ENCODE measurements around the gene SLAMF6. TPM values are rescaled to one million over a fixed set of nuclear protein-coding genes. Genes with fewer than 3 reads are reported as not detected.

The SLAMF6 gene
- total and polyA plus RNA-seq, 2 experiments from 2014 or later, result not detected

DNA sequence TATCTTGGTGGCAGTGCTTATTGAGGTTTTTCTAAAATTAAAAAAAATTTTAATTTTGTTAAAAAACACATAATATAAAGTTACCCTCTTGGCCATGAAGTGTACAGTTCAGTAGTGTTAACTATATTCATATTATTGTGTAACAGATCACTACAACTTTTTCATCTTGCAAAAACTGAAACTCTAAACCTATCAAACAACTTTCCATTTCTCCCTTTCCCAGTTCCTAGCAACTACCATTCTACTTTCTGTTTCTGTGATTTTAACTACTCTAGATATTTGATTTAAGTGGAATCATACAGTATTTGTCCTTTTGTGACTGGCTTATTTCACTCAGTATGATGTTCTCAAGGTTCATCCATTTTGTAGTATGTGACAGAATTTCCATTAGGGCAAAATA is 55.5 kb downstream of the SLAMF6 start:
- no peaks in the 10 kb centered on the region for H3K4me1 ChIP-seq (ENCODE audit: insufficient read depth)
- H3K4me3 ChIP-seq, result no peak overlapping the region
- no peaks in the 10 kb centered on the region for H3K9me3 ChIP-seq (ENCODE audit: low read depth)
- H3K4me2 ChIP-seq, result no peak overlapping the region
- H3K36me3 ChIP-seq (replicated peaks; ENCODE audit: insufficient read depth, low read depth), result no peaks in the 10 kb centered on the region
- no peaks in the 10 kb centered on the region for H3K9me2 ChIP-seq (replicated peaks; ENCODE audit: insufficient read depth)
- no peaks in the 10 kb centered on the region for H3K27me3 ChIP-seq
- no peaks in the 10 kb centered on the region for H3K79me2 ChIP-seq
- no peak overlapping the region for H3K27ac ChIP-seq
- TF ChIP-seq, protein P1, sequence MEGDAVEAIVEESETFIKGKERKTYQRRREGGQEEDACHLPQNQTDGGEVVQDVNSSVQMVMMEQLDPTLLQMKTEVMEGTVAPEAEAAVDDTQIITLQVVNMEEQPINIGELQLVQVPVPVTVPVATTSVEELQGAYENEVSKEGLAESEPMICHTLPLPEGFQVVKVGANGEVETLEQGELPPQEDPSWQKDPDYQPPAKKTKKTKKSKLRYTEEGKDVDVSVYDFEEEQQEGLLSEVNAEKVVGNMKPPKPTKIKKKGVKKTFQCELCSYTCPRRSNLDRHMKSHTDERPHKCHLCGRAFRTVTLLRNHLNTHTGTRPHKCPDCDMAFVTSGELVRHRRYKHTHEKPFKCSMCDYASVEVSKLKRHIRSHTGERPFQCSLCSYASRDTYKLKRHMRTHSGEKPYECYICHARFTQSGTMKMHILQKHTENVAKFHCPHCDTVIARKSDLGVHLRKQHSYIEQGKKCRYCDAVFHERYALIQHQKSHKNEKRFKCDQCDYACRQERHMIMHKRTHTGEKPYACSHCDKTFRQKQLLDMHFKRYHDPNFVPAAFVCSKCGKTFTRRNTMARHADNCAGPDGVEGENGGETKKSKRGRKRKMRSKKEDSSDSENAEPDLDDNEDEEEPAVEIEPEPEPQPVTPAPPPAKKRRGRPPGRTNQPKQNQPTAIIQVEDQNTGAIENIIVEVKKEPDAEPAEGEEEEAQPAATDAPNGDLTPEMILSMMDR (IDR thresholded peaks at IDR 0.05; ENCODE audit: poor library complexity), result no peak
- no peak for TF ChIP-seq EZH2 (IDR thresholded peaks at IDR 0.05; ENCODE audit: borderline replicate concordance)
- TF ChIP-seq EZH2phosphoT487 (IDR thresholded peaks at IDR 0.05; ENCODE audit: low read depth, severe bottlenecking, unreplicated experiment), result no peak
- no peak overlapping the region for H2AFZ ChIP-seq
- no peak for DNase-seq (ENCODE audit: low spot score)
- no peaks in the 10 kb centered on the region for H4K20me1 ChIP-seq (ENCODE audit: insufficient read depth, poor library complexity, severe bottlenecking)

DNA sequence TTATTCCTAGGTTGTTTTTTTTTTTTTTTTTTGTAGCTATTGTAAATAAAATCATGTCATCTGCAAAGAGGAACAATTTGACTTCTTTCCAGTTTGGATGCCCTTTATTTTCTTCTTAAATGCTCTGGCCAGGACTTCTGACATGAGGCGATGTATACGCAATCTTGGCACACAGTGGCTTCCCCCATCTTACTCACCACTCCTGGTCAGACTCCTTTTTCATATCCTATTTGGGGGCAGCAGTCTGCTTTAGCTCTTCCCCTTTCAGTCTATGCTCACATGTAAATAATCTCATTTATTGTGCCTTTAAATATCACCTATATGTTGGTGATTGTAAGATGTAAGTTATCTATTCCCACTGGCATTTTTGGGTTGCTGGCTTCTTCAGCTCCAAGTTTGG is 56.1 kb downstream of the SLAMF6 start:
- Histone ChIP-seq H3K36me3 (replicated peaks; ENCODE audit: insufficient read depth, low read depth) (no peaks in the 10 kb centered on the region), H3K79me2 (no peaks in the 10 kb centered on the region), H3K4me1 (ENCODE audit: insufficient read depth) (no peaks in the 10 kb centered on the region), H3K27me3 (no peaks in the 10 kb centered on the region), H2AFZ (no peak overlapping the region), H4K20me1 (ENCODE audit: insufficient read depth, poor library complexity, severe bottlenecking) (no peaks in the 10 kb centered on the region), H3K9me3 (ENCODE audit: low read depth) (no peaks in the 10 kb centered on the region), H3K27ac (no peak overlapping the region), H3K4me3 (no peak overlapping the region), H3K4me2 (no peak overlapping the region), H3K9me2 (replicated peaks; ENCODE audit: insufficient read depth) (no peaks in the 10 kb centered on the region)
- WGBS (ENCODE audit: low lambda C conversion rate, missing lambda C conversion rate), result 91% methylated on average over 2 of the region's 2 CpGs
- DNase-seq (ENCODE audit: low spot score), result no peak
- no peak for TF ChIP-seq EZH2 (IDR thresholded peaks at IDR 0.05; ENCODE audit: borderline replicate concordance)
- TF ChIP-seq, protein P1 (IDR thresholded peaks at IDR 0.05; ENCODE audit: poor library complexity), result no peak
- no peak for TF ChIP-seq EZH2phosphoT487 (IDR thresholded peaks at IDR 0.05; ENCODE audit: low read depth, severe bottlenecking, unreplicated experiment)

DNA sequence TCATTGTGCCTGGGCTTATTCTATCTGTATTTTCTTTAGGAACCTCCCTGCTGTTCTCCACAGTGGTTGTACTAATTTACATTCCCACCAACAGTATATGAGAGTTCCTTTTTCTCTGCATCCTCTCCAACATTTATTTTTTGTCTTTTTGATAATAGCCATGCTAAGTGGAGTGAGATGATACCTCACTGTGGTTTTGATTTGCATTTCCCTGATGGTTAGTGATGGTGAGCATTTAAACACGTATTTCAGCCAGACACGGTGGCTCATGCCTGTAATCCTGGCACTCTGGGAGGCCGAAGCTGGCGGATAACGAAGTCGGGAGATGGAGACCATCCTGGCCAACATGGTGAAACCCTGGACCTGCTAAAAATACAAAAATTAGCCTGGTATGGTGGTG is 57.9 kb downstream of the SLAMF6 start:
- 94% methylated on average over 6 of the region's 6 CpGs for WGBS (ENCODE audit: low lambda C conversion rate, missing lambda C conversion rate)
- no peaks in the 10 kb centered on the region for H3K36me3 ChIP-seq (replicated peaks; ENCODE audit: insufficient read depth, low read depth)
- no peaks in the 10 kb centered on the region for H3K9me3 ChIP-seq (ENCODE audit: low read depth)
- H3K4me1 ChIP-seq (ENCODE audit: insufficient read depth), result no peaks in the 10 kb centered on the region
- no peaks in the 10 kb centered on the region for H4K20me1 ChIP-seq (ENCODE audit: insufficient read depth, poor library complexity, severe bottlenecking)
- H2AFZ ChIP-seq, result no peak overlapping the region
- H3K9me2 ChIP-seq (replicated peaks; ENCODE audit: insufficient read depth), result no peaks in the 10 kb centered on the region
- H3K27me3 ChIP-seq, result no peaks in the 10 kb centered on the region
- H3K4me2 ChIP-seq, result no peak overlapping the region
- DNase-seq (ENCODE audit: low spot score), result no peak
- H3K4me3 ChIP-seq, result no peak overlapping the region
- TF ChIP-seq EZH2 (IDR thresholded peaks at IDR 0.05; ENCODE audit: borderline replicate concordance) (no peak), EZH2phosphoT487 (IDR thresholded peaks at IDR 0.05; ENCODE audit: low read depth, severe bottlenecking, unreplicated experiment) (no peak)
- TF ChIP-seq, protein P1 (IDR thresholded peaks at IDR 0.05; ENCODE audit: poor library complexity), result no peak
- H3K79me2 ChIP-seq, result no peaks in the 10 kb centered on the region
- H3K27ac ChIP-seq, result no peak overlapping the region

All from hepatocyte (in vitro differentiated cells).